DMS53 treated with DMSO at 0.1 percent for 48 hours (cell line): ENCODE results near the gene PIGC.

Experiments
- DNase-seq: peaks from one replicate; lab custom pipeline; 2025; ENCODE audit not compliant: unreplicated experiment; lab: John Stamatoyannopoulos, UW

PIGC gene

DNA sequence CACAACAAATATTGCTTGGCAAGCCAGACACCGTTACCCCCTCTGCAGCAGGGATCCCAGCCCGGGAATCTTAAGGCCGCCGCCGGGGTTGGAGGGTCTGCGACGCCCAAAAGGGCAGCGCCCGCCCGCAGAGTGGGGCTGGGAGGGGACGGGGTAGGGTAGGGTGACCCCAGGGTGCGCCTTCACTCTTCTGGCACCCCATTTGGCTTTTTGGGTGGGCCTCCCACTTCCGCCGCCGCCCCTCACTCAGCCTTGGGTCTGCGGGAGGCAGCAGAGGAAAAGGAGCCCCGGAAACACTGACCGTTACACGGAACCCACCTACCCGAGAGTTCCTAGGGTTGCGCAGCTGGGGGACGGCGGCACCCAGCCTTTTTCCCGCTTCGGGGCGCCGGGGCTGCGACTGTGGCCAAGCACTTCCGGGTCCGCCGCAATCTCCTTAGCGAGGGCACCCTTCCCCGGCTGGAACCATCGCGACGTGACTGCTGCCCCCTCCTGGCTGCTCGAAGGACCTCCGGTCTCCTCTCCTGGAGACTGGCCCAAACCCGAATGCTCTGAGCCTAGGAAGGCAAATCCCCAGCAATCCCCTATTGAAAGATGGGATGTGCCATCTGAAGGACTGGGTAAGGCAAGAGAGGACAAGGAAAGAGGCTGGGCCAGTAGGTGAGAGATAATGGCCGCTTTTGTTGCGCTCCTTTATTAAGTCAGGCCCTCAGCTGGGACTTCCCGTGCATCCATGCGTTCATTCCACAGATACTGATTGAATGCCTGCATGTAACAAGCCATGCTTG lies at the start of gene PIGC:
Gene PIGC (minus strand): TSS at position 404 of the 788 bp plus-strand sequence. CDS start 1,447 bp downstream, outside the sequence.
- peak; percentile 85 for DNase-seq

DNA sequence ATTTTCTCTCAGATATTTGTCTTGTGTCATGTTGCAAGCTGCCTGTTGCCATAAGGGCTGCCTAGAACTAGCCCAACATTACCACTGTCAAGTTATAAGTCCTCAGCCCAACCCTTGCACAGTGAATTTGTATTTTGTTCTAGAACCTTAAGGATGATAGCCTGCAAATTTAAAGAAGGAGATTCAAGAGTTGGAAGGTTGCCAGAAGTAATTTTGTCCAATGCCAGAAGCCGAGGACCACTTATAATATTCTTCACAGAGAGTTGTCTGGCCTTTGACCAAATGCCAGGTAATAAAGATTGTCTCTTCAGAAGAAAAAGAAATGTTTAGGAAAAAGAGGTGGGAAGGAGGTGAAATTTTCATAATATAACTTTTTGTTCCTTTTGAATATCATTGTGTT lies 48.6 kb upstream of the PIGC start:
- no peak for DNase-seq

- no peak for DNase-seq
Measured at GRCh38 chr1:172489847-172490246, 46.0 kb upstream of the PIGC start.

DNA sequence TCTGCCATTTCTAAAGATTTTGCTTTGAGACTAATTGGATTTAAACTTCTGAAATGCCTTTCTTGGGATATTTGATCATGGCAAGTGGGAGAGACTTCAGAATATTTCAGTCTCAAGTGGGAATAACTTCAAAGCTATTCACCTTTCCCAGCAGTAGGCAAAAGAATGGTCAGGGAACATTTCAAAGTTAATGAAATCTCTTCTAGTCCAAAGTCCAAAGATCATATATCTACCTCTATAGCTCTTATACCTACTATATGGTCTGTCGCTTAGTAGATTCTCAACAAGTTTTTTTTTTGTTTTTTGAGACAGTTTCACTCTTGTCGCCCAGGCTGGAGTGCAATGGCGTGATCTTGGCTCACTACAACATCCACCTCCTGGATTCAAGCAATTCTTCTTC lies 44.5 kb upstream of the PIGC start:
- no peak for DNase-seq

DNA sequence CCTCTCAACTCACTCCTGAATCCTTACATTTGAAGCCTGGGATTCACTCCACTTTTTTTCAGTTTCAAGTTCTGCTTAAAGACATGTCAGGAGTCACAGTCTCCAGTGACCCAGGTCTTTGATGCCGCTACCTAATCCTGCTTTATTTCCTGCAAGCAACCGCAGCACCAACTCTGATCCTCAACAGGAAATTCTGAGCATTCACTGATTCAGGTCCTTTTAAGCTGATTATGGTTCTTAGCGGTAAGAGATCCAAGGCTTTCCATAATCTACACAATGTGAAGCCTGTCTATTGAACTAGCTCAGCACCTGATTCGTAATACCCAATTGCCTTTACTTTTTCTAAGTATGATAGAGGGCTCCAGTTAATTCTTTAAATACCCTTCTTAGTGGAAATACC lies 43.7 kb upstream of the PIGC start:
- no peak for DNase-seq

DNA sequence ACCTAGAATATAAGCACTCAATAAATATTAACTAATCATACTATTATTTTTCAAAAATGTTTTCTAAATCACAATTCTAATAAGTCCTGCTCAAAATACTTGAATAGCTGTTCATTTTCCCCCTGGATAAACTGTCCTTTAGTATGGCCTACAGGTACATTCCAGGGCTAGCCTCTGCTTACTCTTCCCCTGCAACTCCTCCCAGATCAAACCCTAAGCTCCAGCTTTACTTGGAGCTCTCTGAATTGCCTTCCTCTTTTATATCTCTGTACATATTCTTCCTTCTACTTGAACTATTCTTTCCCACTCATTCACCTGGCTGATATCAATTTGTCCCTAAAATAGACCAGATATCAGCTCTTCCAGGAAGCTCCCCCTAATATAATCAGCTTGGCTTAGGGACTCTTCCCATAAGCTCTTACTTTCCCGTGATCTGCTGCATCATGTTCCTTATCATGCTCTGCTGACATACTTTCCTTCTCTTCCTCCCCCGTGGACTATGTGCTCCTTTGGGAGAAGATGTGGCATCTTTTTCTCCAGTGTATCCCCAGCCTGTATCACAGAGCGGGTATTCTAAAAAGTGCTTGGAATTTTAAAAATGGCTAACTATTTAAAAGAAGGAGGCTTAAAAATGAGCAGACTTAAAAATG lies 43.1 kb upstream of the PIGC start:
- no peak for DNase-seq

GRCh38 chr1:172485626-172486025 lies 41.8 kb upstream of the PIGC start:
- DNase-seq: no peak

- peak; percentile 89 for DNase-seq
Measured at GRCh38 chr1:172484252-172484651, 40.4 kb upstream of the PIGC start.

DNA sequence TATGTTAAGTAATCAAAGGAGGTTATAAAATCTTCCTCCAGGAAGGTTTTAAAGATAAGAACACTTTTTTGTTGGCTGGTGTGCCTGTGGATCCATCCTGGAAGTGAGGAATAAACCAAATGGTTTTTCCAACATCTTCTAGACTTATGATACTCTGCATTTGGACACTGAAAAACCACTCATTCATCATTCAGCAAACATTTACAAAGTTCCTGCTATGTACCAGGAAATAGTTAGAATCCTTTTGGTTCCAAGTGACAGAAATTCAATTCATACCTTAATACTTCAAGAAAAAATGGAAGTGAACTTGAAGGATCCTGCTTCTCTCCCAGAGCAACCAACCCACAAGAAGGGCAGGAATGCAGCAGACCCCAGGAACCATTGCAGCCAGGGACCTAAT lies 39.6 kb upstream of the PIGC start:
- peak; percentile 19 for DNase-seq

DNA sequence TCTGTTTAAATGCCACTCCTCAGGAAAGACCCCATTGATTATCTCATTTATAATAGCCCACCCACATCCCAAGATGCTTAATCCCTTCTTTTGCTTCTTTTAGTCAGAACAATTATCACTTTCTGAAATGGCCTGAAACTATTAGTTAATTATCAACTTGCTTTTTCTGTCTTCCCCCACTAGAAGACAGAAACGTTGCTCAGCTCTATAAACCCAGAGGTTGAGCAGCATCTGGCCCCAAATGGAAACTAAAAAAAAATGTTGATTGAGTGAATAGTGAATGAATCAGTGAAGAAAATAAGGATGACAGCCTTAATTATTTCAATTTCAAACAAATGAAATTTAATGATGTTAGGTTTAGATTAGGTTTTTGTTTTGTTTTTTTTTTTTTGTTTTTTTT lies 38.2 kb upstream of the PIGC start:
- no peak for DNase-seq

DNA sequence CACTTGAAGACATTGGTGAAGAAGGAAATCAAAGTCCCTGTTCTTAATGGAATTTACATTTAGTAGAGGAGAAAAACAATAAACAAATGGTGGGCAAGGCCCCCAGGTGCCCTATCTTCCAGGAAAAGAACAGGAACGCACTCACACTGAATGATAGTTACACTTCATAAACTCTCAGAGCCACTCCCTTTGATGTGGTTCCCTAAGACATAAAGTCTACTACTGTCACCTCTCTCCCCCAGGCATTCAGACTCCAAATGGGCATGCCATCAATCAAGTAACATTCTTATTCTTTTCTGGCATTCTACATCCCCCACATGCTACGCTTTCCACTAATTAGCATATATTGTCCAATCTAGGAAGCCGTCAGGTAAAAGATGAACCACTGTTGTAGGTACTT lies 36.6 kb upstream of the PIGC start:
- DNase-seq: no peak

GRCh38 chr1:172478485-172478884 lies 34.6 kb upstream of the PIGC start:
- DNase-seq: no peak

DNA sequence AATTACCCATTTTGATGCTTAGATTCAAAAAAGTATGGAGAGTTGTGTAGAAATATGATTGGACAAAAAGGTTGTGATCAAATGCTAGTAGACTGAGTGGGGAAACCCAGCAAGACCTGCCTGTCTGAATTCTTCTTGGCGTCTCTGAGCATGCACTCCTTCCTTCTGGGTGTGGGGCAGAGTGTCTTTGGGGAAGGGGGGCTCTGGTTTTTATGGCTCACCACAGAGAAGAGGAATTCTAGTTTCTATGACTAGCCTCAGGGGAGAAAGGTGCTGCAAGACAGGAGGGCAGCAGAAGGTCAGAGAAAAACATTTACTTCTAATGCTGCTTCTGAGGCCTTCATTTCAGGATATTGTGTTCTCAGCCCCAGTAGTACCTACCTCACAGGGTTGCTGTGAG lies 33.9 kb upstream of the PIGC start:
- DNase-seq: no peak

- no peak for DNase-seq
Measured at GRCh38 chr1:172477216-172477615, 33.3 kb upstream of the PIGC start.

GRCh38 chr1:172476218-172476811 lies 32.4 kb upstream of the PIGC start:
- DNase-seq: no peak

DNA sequence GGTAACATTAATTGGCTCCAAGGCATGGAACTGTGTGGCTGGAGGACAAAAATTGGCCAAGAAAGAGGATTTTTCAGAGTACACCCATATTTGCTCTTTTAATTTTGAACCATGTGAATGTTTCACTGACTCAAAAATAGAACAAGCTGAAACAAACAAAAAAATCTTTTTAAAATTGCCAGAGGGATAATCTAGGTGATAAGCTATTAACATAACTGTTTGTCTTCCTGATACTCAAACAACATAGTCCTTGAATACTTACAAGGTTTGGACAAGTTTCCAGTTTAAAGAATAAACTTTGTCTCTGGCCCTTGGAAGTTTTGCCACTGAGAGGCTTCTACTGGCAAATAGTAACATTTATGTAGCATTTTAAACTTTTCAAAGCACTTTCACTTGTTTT lies 30.0 kb upstream of the PIGC start:
- DNase-seq: no peak

DNA sequence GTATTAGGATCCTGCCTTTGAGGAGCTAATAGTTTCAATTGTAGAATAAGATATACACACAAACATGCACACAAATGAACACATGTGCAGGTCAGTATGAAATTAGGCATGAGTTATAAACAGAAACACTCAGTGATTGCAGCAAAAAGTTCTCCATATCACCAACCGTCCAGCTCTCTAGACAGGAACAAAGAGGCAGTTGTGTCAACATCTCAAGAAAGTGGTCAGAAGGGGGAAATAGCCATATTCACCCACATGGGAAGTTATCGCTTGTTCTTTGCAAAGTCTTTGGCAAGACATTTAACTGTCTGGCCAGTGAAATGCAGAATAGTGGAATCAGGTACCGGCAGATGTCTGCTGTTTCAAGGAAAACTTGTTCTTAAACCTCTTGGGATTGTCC lies 29.4 kb upstream of the PIGC start:
- DNase-seq: no peak

DNA sequence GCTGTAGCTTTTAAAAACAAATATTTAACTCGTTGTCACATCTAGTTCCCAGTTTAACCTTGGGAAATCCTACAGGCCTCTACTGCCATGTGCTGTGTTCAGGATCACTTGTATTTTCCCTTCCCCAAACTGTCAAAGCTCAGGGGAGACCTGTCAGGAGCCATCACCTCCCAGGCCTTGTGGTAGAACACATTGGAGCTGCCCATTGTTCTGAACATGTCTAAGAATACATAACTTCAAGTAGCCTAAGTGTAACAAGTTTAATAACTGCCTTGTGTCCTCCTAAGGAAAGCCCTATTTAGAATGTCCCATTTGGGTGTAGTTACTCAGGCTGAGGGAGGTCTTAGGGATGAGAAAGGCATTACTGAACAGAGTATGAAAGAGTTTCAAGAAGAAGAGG lies 28.6 kb upstream of the PIGC start:
- DNase-seq: no peak

DNA sequence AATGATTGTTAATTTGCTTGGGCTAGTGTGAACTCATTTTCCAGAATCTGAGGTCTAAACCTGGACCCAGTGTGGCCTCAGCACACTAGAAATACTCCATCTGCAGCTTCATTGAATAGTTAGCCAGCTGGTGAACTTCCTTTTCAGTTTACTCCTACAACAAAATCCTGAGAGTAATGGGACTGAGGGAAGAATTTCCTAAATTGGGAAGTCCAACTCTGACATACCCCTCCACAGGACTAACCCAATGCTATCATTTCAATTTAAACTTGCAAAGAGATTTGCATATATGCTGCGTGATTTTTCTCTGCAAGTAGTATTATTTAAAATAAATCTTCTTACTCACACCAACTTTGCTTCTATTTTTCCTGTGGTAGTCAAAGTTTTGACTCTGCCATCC lies 27.8 kb upstream of the PIGC start:
- DNase-seq: no peak

DNA sequence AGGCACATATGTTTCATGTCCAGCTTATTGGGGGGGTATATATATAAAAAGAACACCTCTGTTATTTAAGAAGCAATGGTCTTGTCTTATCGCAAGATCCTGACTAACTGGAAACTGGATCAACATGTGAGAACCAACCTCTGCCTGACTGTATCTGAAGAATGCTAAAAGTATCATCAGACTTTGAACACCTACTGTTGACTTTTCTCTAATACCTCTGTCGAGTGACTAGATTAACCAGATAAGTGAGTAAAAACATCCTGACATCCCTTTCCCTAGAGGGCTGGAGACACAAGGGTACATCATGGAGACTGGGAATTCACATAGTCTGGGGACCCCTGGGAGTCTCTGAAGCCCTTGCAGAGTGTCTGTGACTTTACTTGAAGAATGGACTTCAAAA lies 26.3 kb upstream of the PIGC start:
- DNase-seq: peak; percentile 75

DNA sequence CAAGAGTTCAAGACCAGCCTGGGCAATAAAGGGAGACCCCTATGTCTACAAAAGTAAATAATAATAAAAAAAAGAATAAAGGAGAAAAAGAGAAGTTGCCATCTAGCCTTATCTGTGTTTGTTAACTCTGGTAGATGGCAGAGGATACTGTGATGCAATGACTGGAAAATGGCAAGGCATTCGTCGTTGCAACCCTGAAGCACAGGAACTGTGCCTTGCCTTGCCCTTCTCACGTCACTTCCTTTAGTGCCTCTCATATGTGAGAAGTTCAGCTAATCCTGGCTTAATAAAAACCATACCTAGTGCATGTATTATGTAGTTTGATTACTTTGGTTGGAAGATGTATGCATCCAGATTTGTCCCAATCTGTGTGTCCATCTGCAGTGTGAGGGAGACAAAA lies 25.8 kb upstream of the PIGC start:
- DNase-seq: no peak

DNA sequence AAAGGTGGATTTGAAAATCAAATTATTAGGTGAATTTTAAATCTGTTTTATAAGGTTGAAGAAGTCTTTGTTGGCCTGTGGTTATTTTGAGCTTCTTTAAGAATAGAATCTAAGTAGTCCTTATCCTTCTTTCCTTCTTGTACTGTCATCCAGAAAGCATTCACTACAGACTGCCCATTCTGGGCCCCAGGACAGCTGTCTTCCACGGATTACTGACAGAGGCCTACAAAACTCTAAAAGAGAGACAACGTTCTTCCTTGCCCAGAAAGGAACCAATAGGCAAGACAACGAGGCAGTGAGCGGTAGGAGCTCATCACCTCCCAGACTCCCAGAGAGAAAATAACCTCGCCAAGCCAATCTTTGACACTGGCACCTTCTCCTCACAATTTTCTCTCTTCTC lies 24.4 kb upstream of the PIGC start:
- DNase-seq: no peak
